Stimulated activated naive CD8-positive, alpha-beta T cell treated with anti-CD3 and anti-CD28 coated beads, Interleukin-15, Interleukin-2, amounts not matched to agents 100 ng/mL and 50 ng/mL, for 24 hours (primary cell): ENCODE measurements around the gene EIF3K.

Experiments
- H3K27ac Mint-ChIP-seq: one replicate; pipeline ENCODE4 v1.8.0; 2021; ENCODE audit warnings: mild to moderate bottlenecking, mixed read lengths
- H3K27me3 Mint-ChIP-seq: one replicate; pipeline ENCODE4 v1.8.0; 2021; ENCODE audit warnings: mixed read lengths
- H3K36me3 Mint-ChIP-seq: one replicate; pipeline ENCODE4 v1.8.0; 2021; ENCODE audit warnings: low read depth, mixed read lengths
- H3K4me1 Mint-ChIP-seq: one replicate; pipeline ENCODE4 v1.8.0; 2021; ENCODE audit warnings: low read depth, mixed read lengths
- H3K4me3 Mint-ChIP-seq: one replicate; pipeline ENCODE4 v1.8.0; 2021; ENCODE audit warnings: mild to moderate bottlenecking, mixed read lengths
- H3K9me3 Mint-ChIP-seq: one replicate; pipeline ENCODE4 v1.8.0; 2021; ENCODE audit warnings: mixed read lengths

EIF3K gene

GRCh38 chr19:38676878-38677646, 58.1 kb downstream of the EIF3K start:
- Mint-ChIP-seq H3K27ac (no peak overlapping the region), H3K4me1 (peaks cover 58% of the 10 kb centered on the region), H3K36me3 (peaks cover 29% of the 10 kb centered on the region), H3K9me3 (no peaks in the 10 kb centered on the region), H3K4me3 (no peak overlapping the region), H3K27me3 (no peaks in the 10 kb centered on the region)

- no peaks in the 10 kb centered on the region for H3K9me3 Mint-ChIP-seq
- no peaks in the 10 kb centered on the region for H3K27me3 Mint-ChIP-seq
- H3K4me3 Mint-ChIP-seq: no peak overlapping the region
- H3K36me3 Mint-ChIP-seq: peaks cover 37% of the 10 kb centered on the region
- H3K27ac Mint-ChIP-seq: no peak overlapping the region
- H3K4me1 Mint-ChIP-seq: peaks cover 70% of the 10 kb centered on the region
These were observed 59.4 kb downstream of the EIF3K start for GRCh38 chr19:38678217-38678890.

- H3K9me3 Mint-ChIP-seq: no peaks in the 10 kb centered on the region
- no peak overlapping the region for H3K4me3 Mint-ChIP-seq
- H3K4me1 Mint-ChIP-seq: peaks cover 74% of the 10 kb centered on the region
- peak overlapping the region; percentile 32 for H3K27ac Mint-ChIP-seq
- peaks cover 37% of the 10 kb centered on the region for H3K36me3 Mint-ChIP-seq
- no peaks in the 10 kb centered on the region for H3K27me3 Mint-ChIP-seq
These were observed 60.0 kb downstream of the EIF3K start for GRCh38 chr19:38678891-38679494.

GRCh38 chr19:38679839-38680238, 60.9 kb downstream of the EIF3K start:
- Mint-ChIP-seq H3K9me3 (no peaks in the 10 kb centered on the region), H3K4me3 (no peak overlapping the region), H3K4me1 (peaks cover 77% of the 10 kb centered on the region), H3K27ac (peak overlapping the region; percentile 29), H3K27me3 (no peaks in the 10 kb centered on the region), H3K36me3 (peaks cover 37% of the 10 kb centered on the region)

GRCh38 chr19:38682195-38682867, 63.3 kb downstream of the EIF3K start:
- H3K27ac Mint-ChIP-seq: peak overlapping the region; percentile 8
- peaks cover 34% of the 10 kb centered on the region for H3K36me3 Mint-ChIP-seq
- H3K4me1 Mint-ChIP-seq: peaks cover 81% of the 10 kb centered on the region
- H3K27me3 Mint-ChIP-seq: no peaks in the 10 kb centered on the region
- no peaks in the 10 kb centered on the region for H3K9me3 Mint-ChIP-seq
- no peak overlapping the region for H3K4me3 Mint-ChIP-seq

- peaks cover 34% of the 10 kb centered on the region for H3K36me3 Mint-ChIP-seq
- H3K4me3 Mint-ChIP-seq: no peak overlapping the region
- peak overlapping the region; percentile 8 for H3K27ac Mint-ChIP-seq
These were observed 63.9 kb downstream of the EIF3K start for GRCh38 chr19:38682872-38683392.

GRCh38 chr19:38683393-38684077, 64.5 kb downstream of the EIF3K start:
- H3K9me3 Mint-ChIP-seq: no peaks in the 10 kb centered on the region
- H3K4me1 Mint-ChIP-seq: peaks cover 82% of the 10 kb centered on the region
- H3K27me3 Mint-ChIP-seq: no peaks in the 10 kb centered on the region
- peak overlapping the region; percentile 50 for H3K27ac Mint-ChIP-seq
- peaks cover 30% of the 10 kb centered on the region for H3K36me3 Mint-ChIP-seq
- H3K4me3 Mint-ChIP-seq: peak overlapping the region; percentile 4

More at GRCh38 chr19:38682872-38683392, 63.9 kb downstream of the EIF3K start:
- Mint-ChIP-seq H3K4me1 (peaks cover 85% of the 10 kb centered on the region), H3K9me3 (no peaks in the 10 kb centered on the region), H3K27me3 (no peaks in the 10 kb centered on the region)

GRCh38 chr19:38684078-38684861, 65.3 kb downstream of the EIF3K start:
- Mint-ChIP-seq H3K4me1 (peaks cover 90% of the 10 kb centered on the region), H3K9me3 (no peaks in the 10 kb centered on the region), H3K36me3 (peaks cover 36% of the 10 kb centered on the region), H3K27me3 (no peaks in the 10 kb centered on the region), H3K4me3 (no peak overlapping the region), H3K27ac (peak overlapping the region; percentile 61)

- H3K36me3 Mint-ChIP-seq: peaks cover 39% of the 10 kb centered on the region
- H3K27ac Mint-ChIP-seq: peak overlapping the region; percentile 61
- no peaks in the 10 kb centered on the region for H3K9me3 Mint-ChIP-seq
- H3K4me1 Mint-ChIP-seq: peaks cover 89% of the 10 kb centered on the region
- H3K27me3 Mint-ChIP-seq: no peaks in the 10 kb centered on the region
- H3K4me3 Mint-ChIP-seq: no peak overlapping the region
These were observed 66.1 kb downstream of the EIF3K start for GRCh38 chr19:38684862-38685665.

DNA sequence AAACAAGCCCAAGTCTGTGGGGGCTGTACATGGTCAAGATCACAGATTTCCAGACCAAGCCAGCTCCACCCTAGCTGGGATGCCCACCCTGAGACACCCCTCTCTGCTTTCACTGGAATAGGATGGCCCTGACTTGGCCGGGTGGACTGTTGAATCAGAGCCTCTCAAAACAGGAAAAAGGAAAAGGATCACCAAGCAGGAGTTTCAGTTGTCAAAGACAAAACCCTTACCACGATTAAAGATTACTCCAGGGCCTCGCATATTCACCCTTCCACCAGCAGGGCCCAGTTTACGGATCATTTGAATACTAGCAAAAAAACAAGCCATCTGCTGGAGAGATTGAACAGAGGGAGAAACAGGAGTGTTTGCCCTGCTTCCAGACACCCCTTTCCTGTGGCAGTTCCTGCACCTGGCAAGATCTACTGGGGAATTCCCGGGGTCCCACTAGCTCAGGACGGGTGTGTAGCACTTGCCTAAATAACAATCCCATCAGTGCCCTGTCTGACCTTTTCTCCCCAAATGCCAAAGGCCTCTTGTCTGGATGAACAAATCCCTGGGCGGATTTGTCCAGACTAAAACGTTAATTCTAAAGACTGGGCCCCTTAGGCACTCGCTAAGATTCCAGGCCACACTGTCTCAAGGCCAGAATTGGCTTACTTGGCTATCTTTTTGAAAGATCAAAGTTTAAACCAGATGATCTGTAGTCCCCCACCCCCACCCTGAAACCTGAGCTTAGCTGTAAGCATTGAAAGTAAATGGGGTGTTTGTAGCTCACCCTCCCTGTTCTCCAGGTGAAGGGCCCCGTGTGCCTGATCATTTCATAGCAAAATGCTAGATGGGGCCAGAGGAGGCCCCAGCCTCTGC, 66.9 kb downstream of the EIF3K start:
- H3K4me3 Mint-ChIP-seq: peak overlapping the region; percentile 25
- H3K36me3 Mint-ChIP-seq: peaks cover 38% of the 10 kb centered on the region
- peaks cover 83% of the 10 kb centered on the region for H3K4me1 Mint-ChIP-seq
- H3K9me3 Mint-ChIP-seq: no peaks in the 10 kb centered on the region
- H3K27ac Mint-ChIP-seq: peak overlapping the region; percentile 76
- no peaks in the 10 kb centered on the region for H3K27me3 Mint-ChIP-seq

- Mint-ChIP-seq H3K4me3 (peak overlapping the region; percentile 25), H3K36me3 (peaks cover 34% of the 10 kb centered on the region), H3K27me3 (no peaks in the 10 kb centered on the region), H3K4me1 (peaks cover 77% of the 10 kb centered on the region), H3K9me3 (no peaks in the 10 kb centered on the region), H3K27ac (peak overlapping the region; percentile 76)
These were observed 67.5 kb downstream of the EIF3K start for GRCh38 chr19:38686530-38686888.
